GM12874 (cell line): ENCODE measurements around the gene ZNRF1.

Source experiments
- TF ChIP-seq, protein P1 (sequence below): IDR thresholded peaks from 2 replicates; pipeline ENCODE4 v1.5.1; 2011; ENCODE audit warnings: low read depth, mild to moderate bottlenecking, control low read depth, low read length, moderate library complexity; ENCODE audit not compliant: insufficient read depth

Gene ZNRF1

DNA sequence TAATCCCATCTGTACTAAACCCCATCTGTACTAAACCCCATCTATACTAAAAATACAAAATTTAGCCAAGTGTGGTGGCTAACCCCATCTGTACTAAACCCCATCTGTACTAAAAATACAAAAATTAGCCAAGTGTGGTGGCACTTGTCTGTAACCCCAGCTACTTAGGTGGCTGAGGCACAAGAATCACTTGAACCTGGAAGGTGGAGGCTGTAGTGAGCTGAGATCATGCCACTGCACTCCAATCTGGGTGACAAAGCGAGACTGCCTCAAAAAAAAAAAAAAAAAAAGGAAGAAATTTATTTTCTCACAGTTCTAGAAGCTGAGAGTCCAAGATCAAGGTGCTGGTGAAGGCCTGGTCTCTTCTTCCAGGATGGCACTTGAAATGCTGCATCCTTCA, 161.6 kb downstream of the ZNRF1 start:
- TF ChIP-seq, protein P1, sequence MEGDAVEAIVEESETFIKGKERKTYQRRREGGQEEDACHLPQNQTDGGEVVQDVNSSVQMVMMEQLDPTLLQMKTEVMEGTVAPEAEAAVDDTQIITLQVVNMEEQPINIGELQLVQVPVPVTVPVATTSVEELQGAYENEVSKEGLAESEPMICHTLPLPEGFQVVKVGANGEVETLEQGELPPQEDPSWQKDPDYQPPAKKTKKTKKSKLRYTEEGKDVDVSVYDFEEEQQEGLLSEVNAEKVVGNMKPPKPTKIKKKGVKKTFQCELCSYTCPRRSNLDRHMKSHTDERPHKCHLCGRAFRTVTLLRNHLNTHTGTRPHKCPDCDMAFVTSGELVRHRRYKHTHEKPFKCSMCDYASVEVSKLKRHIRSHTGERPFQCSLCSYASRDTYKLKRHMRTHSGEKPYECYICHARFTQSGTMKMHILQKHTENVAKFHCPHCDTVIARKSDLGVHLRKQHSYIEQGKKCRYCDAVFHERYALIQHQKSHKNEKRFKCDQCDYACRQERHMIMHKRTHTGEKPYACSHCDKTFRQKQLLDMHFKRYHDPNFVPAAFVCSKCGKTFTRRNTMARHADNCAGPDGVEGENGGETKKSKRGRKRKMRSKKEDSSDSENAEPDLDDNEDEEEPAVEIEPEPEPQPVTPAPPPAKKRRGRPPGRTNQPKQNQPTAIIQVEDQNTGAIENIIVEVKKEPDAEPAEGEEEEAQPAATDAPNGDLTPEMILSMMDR = no peak
